Measurements from ENCODE around the gene AGMO.

GRCh38 chr7:15557686-15558085 lies 4.1 kb downstream of the AGMO start:
- TF ChIP-seq CTCF (IDR thresholded peaks at IDR 0.05; ENCODE audit: low read depth, low read length, missing input control) (no peak), YY1 (IDR thresholded peaks at IDR 0.05) (no peak), REST (IDR thresholded peaks at IDR 0.05) (no peak), ATF3 (IDR thresholded peaks at IDR 0.05) (no peak), SP1 (IDR thresholded peaks at IDR 0.05) (no peak), ZBTB33 (IDR thresholded peaks at IDR 0.05) (no peak), RAD21 (IDR thresholded peaks at IDR 0.05) (no peak), JUND (IDR thresholded peaks at IDR 0.05) (no peak)

Data from liver (tissue), 3 donors.